Stimulated activated CD4-positive, alpha-beta T cell treated with anti-CD3 and anti-CD28 coated beads, Interleukin-15, amount 100 ng/mL, for 24 hours (primary cell): ENCODE measurements around the gene LLGL2.
A peak's percentile ranks its signal among the peaks of the same experiment; 100 is the strongest.

ENCODE experiments used
- DNase-seq: peaks from one replicate; pipeline ENCODE4 v3.0.0-alpha.2; 2020

The LLGL2 gene

GRCh38 chr17:75523647-75524046 is 1.9 kb upstream of the LLGL2 start:
- no peak for DNase-seq

GRCh38 chr17:75524269-75524969 is 1.1 kb upstream of the LLGL2 start:
- no peak for DNase-seq

GRCh38 chr17:75525806-75526554 is 483 bp downstream of the LLGL2 start:
- no peak for DNase-seq

- DNase-seq = no peak
These were observed 1.2 kb downstream of the LLGL2 start for GRCh38 chr17:75526555-75527270.

- DNase-seq = no peak
These were observed 5.6 kb downstream of the LLGL2 start for GRCh38 chr17:75530837-75531720.

GRCh38 chr17:75531721-75532072 is 6.2 kb downstream of the LLGL2 start:
- no peak for DNase-seq

- DNase-seq = peak; percentile 75
These were observed 9.6 kb downstream of the LLGL2 start for GRCh38 chr17:75535119-75535537.

- DNase-seq = no peak
These were observed 10.4 kb downstream of the LLGL2 start for GRCh38 chr17:75535871-75536270.

GRCh38 chr17:75536366-75536765 is 10.9 kb downstream of the LLGL2 start:
- no peak for DNase-seq

- DNase-seq = no peak
These were observed 14.7 kb downstream of the LLGL2 start for GRCh38 chr17:75539967-75540729.

- DNase-seq = no peak
These were observed 15.5 kb downstream of the LLGL2 start for GRCh38 chr17:75540923-75541503.

GRCh38 chr17:75542229-75542628 is 16.7 kb downstream of the LLGL2 start:
- DNase-seq = no peak

- DNase-seq = no peak
These were observed 17.3 kb downstream of the LLGL2 start for GRCh38 chr17:75542728-75543336.

- DNase-seq = no peak
These were observed 18.8 kb downstream of the LLGL2 start for GRCh38 chr17:75544250-75544649.

GRCh38 chr17:75546181-75546580 is 20.7 kb downstream of the LLGL2 start:
- no peak for DNase-seq

- no peak for DNase-seq
These were observed 21.6 kb downstream of the LLGL2 start for GRCh38 chr17:75547091-75547490.

GRCh38 chr17:75548813-75549212 is 23.3 kb downstream of the LLGL2 start:
- no peak for DNase-seq

GRCh38 chr17:75549246-75550138 is 24.0 kb downstream of the LLGL2 start:
- DNase-seq = no peak

- no peak for DNase-seq
These were observed 24.6 kb downstream of the LLGL2 start for GRCh38 chr17:75550139-75550465.

GRCh38 chr17:75551266-75551665 is 25.8 kb downstream of the LLGL2 start:
- no peak for DNase-seq
